Activated CD4-positive, alpha-beta T cell treated with anti-CD3 and anti-CD28 coated beads for 24 hours (primary cell): ENCODE measurements around the gene RHOT2.

ENCODE experiments used
- DNase-seq, 2 donors: peaks; one replicate each; pipeline ENCODE4 v3.0.0-alpha.2; 2020; ENCODE audit warnings: low read depth in 2 of 2

RHOT2 gene

DNA sequence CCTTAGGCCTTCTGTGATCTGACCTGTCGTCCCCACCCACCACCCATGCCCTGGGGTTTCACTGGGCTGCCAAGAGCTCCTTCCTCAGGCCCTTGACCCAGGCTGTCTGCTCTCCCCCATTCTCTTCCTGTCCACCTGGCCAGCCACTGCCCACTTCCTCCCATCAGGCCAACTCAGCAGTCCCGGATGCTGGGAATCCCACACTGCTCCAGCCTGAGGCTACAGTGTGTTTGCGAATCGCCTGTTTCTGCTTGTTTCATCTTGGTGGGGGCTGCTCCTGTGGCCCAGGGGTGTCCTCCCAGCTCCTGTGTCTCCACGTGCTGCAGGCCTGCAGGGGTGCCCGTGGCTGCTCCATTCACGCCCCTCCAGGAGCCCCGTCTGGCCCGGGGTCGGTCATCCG, 46.1 kb downstream of the RHOT2 start:
- no peak for DNase-seq

DNA sequence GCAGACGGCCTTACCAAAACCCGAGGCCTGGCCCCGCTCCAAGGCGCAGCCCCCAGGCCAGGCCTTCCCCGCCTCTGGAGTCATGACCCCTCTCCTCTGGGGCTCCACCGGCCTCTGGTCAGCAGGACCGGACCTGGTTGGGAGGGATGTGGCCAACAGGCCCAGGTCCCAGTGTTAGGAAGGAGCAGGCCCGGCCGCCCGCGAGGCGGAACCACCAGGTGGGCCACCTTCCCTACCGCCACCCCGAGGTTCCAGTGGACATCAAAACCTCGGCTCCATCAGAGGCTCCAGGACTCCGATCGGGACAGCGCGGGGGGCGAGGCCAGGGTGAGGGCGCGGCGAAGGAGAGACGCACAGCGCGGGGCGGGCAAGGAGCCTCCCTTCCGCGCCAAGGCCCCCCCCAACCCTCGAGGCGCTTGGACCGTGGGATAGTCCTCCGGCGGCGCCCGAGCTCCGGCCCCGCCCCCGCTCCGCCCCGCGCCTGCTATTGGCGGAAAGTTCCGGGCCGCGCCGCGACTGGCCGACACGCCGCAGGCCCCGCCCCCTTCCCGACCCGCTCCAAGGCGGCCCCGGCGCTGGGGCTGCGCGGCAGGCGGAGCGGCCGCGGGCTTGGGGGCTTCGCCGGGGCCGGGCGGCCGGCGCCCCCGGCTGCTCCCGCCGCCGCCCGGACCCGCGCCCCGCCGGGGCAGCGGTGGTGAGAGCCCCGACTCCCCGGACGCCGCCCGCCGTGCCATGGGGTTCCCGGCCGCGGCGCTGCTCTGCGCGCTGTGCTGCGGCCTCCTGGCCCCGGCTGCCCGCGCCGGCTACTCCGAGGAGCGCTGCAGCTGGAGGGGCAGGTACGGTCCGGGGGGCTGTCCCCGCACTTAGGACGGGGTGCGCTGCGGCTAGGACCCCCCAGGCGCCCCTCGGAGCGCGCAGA, 46.9 kb downstream of the RHOT2 start, which contains the start of gene METRN:
Gene METRN, plus strand, starts transcription at position 561 of the 919 bp plus-strand sequence. Its CDS starts 172 bp downstream, at position 733.
- peak; percentile 86 to 92 for DNase-seq

DNA sequence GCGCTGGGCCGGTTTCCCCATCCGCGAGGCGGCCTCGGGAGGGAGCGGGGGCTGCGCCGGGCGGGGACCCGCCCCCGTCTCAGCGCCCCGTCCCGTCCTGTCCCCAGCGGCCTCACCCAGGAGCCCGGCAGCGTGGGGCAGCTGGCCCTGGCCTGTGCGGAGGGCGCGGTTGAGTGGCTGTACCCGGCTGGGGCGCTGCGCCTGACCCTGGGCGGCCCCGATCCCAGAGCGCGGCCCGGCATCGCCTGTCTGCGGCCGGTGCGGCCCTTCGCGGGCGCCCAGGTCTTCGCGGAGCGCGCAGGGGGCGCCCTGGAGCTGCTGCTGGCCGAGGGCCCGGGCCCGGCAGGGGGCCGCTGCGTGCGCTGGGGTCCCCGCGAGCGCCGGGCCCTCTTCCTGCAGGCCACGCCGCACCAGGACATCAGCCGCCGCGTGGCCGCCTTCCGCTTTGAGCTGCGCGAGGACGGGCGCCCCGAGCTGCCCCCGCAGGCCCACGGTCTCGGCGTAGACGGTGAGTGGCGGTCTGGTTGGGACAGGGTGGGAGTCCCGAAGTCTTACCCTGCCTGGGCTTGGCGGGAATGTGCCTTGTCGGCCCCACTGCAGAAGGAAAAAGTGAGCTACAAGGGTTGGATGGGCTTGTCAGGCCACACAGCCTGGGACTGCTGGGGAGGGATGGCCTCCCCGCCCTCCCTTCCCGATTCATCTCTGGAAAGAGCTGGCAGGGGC, 47.7 kb downstream of the RHOT2 start:
- DNase-seq: no peak

DNA sequence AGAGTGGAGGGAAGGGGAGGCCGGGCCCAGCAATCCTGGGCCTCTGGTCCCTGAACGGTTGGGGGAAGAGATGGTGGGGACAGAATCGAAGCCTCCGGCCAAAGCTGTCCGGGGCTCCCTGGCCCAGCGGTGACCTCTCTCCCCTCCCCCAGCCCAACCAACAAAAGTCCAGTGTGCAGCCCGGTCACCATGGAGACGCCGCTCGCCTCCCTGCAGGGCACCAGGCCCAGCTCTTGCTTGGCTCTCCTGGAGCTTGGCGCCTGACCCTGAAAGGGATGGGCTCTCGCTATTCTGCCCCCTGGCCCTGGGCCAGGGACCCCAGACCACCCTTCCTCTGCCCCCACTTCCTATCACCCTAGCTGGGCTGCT, 48.3 kb downstream of the RHOT2 start:
- no peak for DNase-seq

DNA sequence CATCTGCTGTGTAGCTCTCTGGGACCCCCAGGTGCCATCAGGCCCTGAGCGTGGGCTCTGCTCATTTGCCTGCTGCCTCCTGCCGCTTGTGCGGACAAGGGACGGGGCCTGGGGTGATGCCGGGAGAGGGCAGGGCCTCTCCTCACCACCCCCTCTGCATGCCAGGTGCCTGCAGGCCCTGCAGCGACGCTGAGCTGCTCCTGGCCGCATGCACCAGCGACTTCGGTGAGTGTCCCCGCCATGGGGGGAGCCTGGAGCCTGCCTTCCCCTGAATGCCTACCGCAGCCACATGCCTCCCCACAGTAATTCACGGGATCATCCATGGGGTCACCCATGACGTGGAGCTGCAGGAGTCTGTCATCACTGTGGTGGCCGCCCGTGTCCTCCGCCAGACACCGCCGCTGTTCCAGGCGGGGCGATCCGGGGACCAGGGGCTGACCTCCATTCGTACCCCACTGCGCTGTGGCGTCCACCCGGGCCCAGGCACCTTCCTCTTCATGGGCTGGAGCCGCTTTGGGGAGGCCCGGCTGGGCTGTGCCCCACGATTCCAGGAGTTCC, 48.9 kb downstream of the RHOT2 start:
- no peak for DNase-seq

DNA sequence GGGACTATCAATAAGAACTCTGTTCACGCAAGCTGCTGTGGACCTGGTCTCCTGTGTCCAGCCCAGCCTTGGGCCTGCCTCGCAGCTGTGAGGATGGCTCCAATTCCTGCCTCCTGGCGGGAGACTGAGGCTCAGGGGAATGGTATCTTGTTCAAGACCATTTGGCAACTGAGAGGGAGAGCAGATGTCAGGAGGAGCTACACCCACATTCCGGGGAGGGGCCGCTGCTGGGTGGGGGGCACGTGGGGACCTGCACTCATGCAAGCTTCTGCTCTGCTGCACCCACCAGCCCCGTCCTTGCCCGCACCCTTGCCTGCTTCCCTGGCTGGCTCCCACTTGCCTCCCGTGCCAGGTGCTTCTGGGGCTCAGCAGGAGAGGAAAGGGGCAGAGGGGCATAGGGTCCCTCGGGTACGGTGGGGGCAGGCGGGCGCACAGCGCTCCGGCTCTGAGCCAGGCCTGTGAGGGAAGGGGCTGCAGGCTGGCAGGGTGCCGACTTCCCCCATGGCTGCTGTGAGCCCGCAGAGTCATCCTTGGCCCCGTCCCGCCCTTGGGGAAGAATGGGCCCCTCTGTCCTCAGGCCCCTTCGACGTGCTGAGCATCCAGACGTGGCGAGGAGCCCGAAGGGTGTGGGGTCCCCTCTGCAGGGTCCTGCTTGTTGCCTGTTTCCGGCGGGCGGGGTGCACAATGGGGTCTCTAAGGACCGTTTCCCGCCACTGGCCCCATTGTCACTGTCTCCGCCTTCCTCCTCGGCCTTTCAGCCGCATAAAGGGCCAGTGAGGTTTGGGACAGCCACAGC, 49.7 kb downstream of the RHOT2 start:
- DNase-seq: no peak

DNA sequence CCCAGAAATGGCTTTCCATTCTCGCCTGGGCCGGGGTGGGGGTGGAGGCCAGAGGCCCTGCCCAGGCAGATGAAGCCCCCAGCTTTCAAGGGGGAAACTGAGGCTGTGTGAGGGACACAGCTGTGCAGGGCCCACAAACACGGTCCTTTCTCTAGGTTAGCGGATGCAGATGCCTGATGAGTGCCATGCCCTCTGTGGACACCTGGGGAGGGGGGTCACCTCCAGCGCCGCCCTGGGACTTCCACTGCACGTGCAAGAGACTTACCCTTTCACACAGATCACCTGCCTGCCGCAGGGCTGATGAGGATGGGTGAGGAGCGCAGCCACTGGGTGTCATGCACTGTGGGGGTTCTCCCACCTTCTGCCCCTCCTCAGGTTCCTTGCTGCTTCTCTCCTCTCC, 50.5 kb downstream of the RHOT2 start:
- DNase-seq: no peak

DNA sequence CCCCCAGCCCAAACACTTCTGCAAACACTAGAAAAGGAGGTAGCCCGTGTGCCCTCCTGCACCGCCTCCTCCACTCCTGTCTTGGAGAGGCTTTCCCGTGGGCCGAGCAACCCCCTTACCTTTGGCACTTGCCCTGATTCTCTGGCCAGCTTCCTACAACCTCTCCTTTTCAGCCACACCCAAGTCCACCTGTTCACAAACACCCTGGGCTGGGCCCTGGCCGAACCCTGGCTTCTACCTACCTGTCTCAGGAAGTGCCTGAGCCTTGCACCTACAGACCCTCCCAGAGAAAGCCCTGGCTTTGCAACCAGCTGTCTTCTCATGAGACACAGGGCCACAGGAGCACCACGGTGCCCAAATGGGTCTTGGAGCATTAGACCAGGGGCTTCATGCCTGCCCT, 51.0 kb downstream of the RHOT2 start:
- no peak for DNase-seq

DNA sequence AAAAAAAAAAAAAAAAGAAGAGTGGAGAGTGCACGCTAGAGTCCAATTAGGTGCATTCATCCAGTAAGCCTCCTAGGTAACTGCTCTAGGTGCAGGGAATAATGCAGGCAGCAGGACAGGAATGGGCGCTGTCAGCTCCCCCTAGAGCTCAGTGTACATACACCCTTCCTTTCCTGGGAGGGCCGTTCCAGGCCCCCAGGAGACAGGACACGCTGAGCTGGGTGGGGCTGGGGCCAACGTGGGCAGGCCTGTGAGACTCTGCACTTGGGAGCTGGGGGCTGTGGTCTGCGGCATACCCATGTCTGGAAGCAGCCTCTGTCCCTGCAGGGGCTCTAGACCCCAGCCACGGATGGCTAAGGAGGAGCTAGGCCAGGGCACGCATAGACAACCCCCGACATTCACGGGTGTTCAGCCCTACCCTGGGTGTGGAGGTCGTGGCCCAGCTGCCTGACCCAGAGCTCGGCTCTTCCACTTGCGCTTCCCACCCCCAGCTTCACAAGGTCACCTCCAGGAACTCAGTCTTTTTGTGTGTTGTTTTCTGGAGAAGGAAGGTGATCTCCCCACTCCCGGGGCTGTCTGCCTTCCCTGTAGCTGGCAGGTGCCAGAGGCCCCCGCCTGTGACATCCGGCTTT, 52.0 kb downstream of the RHOT2 start:
- DNase-seq: no peak

DNA sequence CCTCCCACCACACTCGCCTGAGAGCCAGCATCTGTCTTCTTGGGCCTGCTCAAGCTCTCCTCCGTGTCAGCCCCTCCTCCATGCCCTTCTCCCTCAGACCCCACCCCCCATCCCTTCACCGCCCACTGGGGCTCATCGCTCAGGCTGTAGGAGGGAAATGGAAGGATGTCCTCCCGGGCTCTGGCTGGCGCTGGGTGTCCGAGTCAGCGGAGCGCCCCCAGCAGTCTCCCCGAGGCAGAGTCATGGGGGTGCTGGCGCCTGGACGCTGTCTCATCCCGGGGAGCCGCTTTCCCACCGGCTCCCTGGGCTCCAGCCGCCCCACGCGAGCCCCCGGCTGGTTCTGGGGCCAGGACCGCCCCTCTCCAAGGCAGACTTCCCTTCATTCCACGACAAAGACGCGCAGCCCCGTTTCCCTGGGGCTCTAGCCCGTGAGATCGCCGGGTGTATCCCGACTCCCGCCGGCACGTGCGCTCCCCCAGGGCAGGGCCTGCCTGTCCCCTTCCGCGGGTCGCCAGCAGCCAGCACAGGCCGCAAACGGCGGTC, 52.6 kb downstream of the RHOT2 start:
- DNase-seq: peak in 1 of 2 donors; percentile 53

DNA sequence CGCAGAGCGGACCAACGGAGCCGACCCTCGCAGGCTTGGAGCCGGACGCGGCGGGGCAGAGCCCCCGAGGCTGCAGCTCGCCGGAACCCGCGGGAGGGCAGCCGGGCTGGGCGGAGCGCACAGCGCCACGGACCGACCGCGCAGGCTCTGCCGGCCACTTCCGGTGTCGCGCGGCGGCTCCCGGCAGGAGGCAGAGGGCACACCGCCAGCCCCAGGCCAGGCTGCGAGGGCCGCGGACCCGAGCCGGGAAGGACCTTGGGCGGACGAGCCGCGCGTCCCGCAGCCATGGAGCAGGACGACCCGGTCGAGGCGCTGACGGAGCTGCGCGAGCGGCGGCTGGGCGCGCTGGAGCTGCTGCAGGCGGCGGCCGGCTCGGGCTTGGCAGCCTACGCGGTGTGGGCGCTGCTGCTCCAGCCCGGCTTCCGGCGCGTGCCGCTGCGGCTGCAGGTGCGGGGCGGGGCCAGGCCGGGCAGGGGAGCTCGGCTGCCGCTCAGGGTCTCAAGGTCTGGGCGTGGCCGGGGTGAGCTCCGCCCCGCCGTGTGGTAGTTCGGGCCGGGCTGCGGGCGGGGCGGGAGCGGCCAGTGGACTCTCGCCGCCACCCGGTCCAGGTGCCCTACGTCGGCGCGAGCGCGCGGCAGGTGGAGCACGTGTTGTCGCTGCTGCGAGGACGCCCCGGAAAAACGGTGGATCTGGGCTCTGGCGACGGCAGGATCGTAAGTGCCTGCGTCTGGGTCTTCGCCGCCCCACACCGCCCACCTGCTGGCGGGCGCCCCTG, 53.2 kb downstream of the RHOT2 start, which contains the start of gene ANTKMT:
Gene ANTKMT, plus strand, starts transcription at position 157 of the 775 bp plus-strand sequence. Its CDS starts 129 bp downstream, at position 286.
- peak in 1 of 2 donors; percentile 70 for DNase-seq

DNA sequence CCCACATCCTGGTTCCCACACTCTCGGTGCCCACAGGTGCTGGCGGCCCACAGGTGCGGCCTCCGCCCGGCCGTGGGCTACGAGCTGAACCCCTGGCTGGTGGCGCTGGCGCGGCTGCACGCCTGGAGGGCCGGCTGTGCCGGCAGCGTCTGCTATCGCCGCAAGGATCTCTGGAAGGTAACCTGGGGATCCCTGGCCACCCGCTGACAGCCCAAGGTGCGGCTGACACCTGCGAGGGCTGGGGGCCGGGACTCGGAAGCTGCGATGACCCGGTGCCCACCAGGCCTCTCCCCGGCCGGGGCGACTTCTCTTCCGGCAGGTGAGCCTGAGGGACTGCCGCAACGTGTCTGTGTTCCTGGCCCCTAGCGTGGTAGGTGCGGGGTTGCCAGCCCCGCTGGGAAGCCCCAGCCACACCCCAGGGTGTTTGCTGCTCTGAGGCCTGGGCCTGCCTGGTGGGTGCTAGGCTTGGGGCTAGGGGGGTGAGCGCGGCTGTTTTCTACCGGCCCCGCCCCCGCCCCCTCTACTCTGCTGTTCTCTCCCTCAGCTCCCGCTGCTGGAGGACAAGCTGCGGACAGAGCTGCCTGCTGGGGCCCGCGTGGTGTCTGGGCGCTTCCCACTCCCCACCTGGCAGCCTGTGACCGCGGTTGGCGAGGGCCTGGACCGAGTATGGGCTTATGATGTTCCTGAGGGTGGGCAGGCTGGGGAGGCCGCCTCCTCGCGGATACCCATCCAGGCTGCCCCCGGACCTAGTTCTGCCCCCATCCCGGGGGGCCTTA, 54.0 kb downstream of the RHOT2 start:
- DNase-seq: no peak

DNA sequence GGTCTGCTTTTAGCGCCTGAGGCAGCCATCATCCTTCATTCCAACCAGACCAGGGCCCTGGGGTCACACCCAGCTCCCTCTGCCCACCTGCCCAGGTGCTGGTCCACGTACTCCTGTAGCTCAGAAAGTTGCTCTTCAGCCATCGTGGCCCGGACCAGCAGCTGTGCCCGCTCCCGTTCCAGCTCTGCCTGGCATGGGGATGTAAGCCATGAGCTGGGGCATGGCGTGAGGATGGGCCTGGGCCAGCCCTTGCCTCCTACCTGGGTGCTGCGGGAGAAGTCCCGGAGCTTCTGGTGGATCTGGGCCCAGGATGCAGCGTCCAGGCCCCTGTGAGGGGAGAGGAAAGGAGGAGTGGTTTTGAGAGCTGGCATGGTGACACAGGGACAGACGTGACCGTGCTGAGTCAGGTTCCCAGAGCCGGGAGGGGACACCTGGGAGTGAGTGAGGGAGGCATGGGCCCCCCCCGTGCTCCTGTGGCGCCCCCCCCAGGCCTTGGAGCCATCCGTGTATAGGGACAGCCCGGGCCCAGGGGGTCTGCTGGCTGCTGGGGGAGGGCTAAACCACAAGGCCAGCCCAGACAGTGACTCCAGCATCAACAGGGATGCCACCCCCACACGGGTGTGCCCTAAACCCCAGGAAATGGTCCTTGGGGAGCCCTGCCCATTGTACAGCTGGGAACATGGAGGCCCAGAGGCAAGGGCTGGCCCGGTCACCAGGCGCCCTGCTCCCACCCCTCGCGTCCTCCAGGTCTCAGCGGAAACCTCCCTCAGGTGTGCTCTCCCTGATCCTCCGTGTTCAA, 55.1 kb downstream of the RHOT2 start:
- DNase-seq: no peak

DNA sequence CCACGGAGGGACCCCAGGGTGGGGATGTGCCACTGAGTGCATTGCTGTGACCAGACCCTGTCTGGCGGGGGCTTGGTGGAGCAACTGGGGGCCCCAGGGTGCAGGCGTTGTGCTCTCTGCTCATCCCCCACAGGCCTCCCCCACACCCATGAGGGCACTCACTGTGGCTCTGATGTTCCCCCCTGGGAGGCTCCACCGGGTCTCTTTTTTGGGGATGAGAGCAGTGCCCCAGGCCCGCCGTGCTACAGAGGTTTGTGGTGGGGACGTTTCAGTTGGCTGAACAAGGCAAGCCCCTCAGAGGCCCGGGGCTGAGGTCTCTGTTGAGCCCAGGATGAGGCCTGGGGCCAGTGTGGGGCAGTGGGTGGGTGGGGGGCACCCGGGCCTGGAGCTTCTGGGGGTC, 55.8 kb downstream of the RHOT2 start:
- DNase-seq: no peak
